Eye (tissue), 1 donor: ENCODE results near the gene RHAG.
"Not testable (repeated sequence)": the region's sequence is repeated elsewhere in the genome, so short reads cannot be mapped to it uniquely, and the experiment has no call there.

Source experiments
- DNase-seq: peaks from one replicate; pipeline ENCODE4 v3.0.0-alpha.2; 2015

Gene RHAG

DNA sequence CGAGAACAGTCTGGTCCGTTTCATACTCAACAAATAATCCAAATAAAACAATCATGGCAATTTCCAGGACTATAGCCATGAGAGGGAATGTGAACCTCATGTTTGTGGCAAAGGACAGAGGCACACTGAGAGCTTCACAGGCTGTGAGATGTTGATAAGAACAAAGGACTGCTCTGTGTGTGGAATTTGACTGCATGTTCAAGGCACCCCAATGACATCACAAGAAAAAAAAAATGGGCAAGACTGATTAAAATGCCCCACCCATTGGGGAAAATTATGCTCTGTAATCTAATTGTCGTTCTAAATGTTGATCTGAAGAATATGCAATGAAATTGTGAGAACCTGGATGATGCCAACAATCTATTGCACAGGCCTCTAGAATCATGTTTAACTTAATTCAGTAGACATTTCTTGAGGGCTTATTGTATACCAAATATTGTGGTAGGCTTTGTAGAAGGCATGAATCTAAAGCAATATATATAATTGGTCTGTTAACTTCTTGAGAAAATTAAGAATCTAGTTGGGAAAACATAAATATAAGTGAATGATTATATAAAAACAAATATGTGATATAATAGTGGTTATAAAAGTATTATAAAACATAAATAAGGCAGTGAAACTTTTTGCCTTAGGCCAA lies at the start of gene RHAG:
Gene RHAG, minus strand, starts transcription at position 127 of the 637 bp plus-strand sequence. Its CDS starts 27 bp downstream, at position 100.
- no peak for DNase-seq

DNA sequence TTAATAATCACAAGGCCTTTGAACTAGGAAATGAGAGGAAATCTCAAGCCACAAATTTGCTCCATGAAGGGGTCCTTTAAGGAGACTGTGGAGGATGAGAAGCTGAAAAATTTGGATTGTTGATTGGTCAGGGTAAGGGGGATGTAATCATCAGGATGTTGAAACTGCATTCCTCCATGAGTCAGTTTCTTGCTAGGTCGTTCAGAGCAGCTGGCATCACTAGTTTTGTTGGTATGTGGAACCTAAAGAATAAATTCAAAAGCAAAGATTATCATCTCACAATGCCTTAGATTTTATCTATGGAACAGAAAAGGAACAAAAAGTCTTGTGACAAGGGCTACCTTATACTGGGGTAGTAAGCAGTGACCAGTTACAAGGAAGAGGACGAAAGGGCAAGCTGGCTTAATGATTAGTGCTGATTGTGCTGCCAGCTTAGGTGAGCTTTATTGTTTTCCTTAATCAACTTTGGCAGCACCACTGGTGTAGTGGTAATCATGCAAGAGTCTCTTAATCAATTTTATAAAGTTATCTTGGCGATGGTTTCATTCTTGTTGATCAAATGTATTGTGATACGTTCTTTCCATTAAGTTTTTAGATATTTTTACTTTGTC lies 40.1 kb upstream of the RHAG start:
- no peak for DNase-seq

DNA sequence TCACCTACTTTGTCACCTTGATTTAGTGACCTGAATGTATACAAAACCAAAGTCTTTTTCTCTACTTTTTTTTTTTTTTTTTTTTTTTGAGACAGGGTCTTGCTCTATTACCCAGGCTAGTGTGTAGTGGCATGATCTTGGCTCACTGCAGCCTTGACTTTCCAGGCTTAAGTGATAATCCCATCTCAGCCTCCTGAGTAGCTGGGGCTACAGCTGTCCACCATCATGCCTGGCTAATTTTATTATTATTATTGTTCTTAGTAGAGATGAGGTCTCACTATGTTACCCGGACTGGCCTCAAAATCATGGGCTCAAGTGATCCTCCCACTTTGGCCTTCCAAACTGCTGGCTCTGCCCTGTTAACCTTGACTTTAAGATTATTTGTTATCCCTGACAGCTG lies 39.2 kb upstream of the RHAG start:
- DNase-seq: no peak

DNA sequence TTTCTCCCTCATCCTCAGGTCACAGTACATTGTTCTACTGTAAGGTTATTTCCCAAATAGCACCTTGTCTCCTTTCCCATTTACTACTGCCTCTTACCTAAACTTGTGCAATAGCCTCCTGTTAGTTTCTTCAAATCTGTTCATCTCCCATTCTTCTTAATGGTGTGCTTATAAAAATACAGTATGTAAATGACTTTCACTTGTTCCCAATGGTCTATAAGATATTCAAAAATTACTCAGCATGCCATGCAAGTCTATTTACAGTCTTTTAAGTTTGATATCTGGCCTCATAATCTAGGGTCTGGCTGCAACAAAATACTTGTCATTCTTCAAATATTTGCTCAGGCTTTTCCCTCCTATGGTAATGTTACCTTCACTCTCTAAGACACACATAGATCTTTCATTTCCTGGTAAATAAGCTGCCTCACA lies 31.5 kb upstream of the RHAG start:
- no peak for DNase-seq

DNA sequence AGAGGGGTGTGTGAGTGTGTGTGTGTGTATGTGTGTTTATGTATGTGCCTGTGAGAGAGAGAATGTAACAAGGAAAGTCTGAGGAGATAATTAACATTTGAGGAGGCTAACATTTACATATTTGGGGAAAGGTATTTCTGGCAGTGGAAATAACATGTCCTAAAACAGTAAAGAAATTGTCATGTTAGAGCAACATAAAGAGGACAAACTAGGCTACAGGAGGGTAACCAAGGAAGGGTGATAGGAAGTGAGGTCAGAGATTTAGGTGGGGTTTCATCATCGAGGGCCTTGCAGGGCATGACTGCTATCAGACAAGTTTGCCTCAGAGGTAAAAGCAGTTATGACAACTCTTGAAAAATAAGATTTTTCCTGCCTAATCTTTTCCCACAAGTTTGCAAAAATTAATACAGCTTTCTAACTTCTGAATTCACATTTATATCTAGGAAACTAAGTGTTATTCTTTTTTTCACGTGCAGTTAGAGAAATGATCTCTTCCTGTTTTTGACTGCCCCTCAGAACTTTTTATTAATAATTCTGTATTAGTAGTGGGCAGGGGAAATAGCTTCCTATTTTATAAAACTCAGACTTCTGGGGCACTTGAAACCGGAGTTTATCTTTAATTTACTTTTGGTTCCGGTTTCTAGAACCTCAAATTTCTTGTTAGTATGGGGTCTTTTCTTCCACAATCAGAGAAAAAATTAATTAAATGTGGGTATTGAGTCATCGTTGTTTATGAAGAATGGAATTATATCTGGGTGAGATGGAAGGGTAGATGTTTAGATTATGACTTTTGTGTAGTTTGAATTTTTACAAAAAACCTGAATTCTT lies 30.5 kb upstream of the RHAG start:
- no peak for DNase-seq

DNA sequence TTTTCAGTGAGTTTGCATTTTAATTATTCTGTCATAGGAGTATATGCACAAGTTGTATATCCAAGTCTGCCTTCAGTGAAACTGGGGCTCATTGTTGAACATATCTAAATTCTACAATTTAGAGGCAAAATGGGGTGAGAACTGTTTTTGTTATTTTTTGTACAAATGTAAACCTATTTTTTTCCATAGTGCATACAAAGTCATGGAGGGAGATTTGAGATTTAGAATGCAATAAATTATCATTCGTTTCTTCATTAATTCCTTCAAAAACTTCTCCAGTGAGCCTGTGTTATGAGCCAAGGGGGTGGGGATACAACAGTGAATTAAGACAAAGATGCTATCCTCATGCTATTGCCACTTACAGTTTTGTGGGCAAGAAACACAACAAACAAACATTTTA lies 29.8 kb upstream of the RHAG start:
- DNase-seq: no peak

DNA sequence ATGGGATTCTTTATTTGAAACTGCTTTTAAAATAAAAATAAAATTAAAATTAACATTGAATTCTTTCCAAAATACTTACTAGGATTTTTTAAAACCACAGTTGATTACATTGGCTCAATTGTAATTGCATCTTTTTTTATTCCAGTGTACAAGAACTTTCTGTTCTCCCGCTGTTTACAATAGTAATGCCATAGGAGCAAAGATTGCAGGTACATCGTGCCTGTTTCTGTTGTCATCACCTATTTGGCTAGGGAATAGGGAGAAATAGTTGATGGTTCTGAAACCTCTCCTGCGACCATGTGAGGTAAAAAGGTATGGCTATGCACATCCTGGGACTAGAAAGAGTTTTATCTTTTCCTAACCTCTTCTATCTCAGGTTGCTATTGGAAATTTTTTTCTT lies 28.2 kb upstream of the RHAG start:
- DNase-seq: no peak

DNA sequence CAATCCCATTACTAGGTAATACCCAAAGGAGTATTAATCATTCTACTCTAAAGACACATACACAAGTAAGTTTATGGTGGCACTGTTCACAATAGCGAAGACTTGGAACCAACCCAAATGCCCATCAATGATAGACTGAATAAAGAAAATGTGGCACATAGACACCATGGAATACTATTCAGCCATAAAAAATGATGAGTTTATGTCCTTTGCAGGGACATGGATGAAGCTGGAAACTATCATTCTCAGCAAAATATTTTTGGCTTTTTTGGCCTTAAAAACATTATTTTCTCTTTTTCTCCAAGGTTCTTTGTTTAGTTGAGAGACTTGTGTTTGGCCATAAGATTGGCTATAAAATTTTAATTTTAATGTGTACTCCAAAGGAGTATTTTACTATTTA lies 27.4 kb upstream of the RHAG start:
- not testable (repeated sequence) for DNase-seq

DNA sequence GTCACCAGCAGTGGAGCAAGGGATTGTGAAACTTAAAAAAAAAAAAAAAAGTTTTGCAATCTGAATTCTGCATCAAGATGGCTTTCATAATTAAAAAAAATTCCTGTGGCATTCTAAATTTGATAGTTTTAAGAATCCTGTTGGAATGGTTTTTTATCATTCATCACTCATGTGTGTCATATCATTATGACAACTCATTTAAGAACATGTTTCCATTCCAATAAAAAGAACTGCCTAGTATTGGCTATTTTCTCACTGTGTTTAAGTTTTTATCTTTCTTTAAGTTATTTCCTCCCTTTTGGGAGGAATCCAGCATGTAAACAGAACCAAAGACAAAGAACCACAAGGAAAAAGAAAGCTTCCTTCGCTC lies 26.2 kb upstream of the RHAG start:
- DNase-seq: no peak

DNA sequence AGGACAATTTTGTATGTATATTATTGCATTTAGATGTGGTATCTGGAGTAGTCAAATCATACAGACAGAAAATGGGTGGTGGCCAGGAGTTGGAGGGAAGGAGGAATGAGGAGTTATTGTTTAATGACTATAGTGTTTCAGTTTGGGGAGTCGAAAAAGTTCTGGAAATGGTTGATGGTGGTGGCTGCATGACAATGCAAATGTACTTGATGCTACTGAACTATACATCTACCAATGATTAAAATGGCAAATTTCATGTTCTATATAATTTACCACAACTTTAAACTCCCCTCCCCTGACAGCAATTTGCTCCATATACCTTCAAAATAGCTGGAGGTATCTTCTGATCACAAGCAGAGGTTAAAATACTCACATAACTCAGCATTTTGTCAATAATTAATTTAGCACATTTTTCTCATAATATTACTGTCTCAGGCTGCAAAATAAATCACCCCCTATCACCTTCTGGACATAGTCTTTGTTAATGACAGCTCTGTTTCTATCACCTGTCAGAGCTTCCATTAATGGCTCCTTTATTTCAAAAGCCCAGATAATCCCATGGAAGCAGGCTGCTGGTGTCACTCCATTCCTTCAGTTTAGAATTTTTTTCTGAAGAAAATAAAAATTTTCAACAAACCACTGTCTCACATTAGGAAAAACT lies 25.7 kb upstream of the RHAG start:
- DNase-seq: no peak

DNA sequence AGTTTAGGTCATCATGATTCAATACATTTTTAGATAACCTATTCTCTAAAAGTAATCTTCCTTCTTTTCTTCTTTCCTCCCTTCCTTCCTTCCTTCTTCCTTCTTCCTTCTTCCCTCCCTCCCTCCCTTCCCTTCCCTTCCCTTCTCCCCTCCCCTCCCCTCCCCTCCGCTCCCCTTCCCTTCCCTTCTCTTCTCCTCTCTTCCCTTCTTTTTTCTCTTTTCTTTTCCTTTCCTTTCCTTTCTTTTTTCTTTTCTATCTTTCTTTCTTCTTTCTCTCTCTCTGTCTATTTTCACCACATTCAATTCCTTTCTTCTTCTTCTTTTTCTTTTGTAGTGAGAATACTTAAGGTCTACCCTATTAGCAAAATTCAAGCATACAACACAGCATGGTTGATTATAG lies 17.3 kb upstream of the RHAG start:
- no peak for DNase-seq

DNA sequence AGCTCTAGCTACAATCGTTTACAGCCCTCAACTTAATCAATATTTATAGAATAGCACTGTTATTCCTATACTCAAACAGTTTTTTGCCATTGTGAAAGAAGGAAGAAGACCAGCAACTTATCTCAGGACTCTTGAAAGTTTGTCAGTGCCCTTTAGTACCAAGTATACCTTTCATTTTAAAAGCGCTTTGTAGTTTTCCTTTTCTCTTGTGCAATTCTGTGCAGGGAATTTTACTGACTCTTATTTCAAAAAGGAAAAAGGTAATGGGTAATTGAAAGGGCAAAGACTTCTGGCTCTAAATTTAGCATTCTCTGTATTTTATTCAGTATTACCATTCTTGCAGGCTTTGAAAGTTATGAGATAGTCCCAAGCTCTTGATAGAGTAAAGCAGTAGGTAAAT lies 16.8 kb upstream of the RHAG start:
- DNase-seq: no peak

DNA sequence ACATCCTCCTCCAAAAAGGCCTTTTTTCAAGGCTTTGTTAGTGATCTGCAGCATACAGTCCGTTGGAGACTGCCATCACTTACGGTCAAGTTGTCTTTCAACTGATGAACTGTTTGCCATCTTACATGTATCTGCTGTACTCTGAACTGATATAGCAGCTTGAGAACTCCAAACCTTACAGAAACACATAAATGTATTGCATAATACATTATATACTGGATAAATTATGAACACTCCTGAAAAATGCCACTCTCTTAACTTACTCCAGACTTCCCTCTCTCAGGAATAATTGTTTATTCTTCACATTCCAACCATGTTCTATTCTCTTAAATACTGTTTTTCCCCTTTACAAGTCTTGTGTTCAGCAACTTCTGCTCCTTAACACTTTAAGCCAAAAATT lies 14.6 kb upstream of the RHAG start:
- DNase-seq: no peak

DNA sequence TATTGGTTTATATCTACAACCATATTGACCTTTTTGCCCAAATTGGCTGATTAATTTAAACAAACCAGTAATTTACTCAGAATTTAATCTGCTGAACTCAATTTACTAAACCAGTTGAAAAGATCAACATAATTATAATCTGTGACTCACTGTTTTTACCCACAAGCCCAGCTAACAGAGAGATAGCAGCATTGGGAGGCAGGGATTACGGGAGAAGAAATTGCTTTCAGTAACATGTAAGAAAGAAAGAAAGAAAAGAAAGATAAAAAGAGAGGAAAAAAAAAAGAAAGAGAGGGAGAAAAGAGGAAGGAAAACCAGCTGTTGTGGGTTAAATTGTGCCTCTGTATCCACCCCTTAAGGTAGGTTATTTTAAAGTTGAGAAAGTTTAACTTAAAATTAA lies 13.3 kb upstream of the RHAG start:
- DNase-seq: no peak

DNA sequence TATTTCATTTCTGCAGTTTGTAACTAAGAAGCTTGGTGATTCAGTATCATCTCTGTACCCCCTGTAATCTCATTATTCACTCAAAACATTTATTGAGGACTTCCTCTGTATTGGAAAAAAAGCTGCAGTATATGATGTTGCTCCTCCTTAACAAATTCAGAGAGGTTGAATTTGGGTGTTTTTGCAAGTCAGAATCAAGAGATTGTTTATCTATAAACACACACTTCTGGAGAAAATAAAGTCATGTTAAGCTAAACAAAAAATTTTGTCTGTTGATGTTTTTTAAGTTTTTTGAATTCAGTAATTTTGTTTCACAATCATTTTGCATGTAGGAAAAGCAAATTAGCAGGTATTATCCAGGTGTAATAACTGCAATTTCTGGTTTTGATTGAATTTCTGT lies 11.4 kb upstream of the RHAG start:
- DNase-seq: no peak

DNA sequence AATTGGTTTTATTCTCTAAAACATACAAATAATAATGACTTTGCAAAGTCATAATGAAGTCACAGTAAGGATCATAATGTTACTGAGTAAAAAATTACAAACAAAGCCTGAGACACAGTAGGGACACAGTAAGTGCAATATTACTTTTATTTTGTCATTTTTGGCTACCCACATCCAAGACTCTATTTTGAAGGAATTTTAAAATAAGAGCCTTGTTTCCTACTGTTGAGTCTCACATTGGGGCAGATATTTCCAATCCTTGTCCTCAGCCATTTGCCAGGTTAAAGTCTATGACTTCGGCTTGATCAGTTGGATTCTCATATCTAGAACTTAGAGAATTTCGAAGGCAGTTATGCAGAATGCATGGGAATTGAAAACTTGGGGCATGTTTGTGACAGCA lies 10.8 kb upstream of the RHAG start:
- DNase-seq: no peak

DNA sequence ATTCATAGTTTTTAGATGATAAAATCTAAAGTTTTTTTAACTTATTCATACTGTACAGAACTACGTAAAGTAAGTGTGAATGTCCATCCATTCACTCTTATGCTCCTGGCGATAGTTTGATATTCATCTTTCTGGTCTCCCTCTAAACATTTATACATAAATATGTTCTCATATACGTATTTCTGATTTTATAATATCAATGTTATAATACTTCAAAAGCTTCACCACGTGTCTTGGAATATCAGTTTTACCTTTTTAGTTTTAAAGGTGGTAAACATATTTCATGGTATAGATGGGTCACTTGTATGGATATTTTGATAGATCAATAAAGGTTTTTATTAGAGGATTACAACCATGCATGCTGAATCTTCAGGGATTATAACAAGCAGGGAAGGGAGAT lies 10.3 kb upstream of the RHAG start:
- DNase-seq: no peak

DNA sequence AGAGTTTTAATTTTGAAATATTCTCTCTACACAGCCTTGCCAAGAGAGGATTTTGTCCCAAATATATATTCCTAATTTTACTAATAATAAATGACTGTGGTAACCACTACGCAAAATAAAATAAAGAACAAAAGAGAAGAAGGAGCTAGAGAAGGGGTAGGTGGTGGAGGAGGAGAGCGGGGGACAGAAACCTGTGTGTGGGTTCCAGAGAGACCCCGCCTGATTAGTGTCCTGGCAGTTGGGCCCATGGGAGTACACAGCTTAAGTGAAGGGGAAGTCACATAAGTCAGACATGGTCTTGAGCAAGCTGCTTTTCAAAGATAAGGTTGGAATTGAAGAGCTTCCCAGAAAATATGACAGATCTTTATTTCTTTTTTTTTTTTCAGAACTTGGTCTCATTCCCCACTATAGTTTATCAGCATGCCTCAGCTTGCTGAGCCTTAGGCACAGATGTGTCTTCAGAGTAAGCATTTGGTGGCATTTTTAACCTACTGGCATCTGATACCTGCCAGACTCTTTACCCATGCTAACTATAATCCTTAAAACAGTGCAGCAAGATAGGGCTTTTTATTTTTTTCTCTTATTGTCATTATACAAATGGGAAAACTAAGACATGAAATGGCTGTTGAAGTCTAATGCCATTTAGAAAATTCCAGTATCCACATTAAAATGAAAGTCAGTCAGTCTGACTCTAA lies 9.6 kb upstream of the RHAG start:
- DNase-seq: no peak

DNA sequence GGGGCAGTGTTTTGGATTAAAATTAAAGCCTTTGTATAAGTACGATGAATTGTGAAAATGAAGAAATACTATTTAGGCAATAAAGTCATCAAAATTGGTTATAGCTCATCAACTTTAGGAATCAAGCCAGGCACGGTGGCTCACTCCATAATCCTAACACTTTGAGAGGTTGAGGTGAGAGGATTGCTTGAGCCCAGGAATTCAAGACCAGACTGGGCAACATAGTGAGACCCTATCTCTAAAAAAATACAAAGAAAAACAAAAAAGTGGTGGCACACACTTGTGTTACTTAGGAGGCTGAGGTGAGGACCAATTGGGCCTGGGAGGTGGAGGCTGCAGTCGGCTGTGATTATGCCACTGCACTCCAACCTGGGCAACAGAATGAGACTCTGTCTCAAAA lies 8.5 kb upstream of the RHAG start:
- no peak for DNase-seq

DNA sequence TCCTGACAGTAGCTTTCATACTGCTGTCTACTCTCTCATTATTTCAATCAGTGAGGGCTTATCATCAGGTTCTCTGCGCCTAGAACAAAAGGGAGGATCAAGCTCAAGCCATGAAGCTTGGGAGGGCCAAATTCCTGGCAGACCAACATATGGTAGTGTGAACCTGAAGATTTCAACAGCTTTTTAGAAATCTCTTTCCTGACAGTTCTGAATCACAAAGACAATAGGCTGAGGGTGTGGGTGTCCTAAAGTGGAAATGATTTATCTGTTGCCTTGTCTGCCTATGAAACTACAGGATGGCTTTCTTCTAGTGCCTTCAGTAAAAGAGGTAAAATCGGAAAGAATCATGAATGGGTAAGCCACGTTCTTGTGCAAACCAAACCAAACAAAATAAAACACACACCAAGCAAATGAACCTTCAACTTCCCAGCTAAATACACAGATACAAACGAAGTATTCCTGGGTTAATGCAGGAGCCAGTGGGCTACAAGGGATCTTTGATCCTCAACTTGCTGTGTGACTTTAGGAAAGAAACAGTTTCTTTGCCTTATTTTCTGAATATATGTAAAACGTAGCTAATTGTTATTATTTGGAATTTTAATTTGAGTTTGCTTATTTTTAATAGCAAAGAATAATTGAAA lies 2.7 kb upstream of the RHAG start:
- DNase-seq: no peak

DNA sequence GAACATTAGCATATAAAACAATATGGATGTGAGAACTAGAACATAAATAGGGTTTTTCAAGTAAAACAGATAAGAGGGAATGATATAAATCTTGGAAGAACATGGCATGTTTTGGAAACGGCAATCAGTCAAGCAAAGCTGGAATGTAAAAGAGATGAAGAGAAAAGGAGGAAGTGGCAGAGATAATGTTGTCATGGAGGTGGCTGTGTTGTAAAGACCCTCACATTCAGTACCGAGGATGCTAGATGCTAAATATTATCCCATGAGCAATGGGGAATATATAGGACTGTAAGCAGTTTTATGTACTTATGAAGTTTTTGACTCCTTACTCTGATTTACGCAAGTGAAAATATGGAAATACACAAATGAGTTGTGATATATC lies 702 bp upstream of the RHAG start:
- no peak for DNase-seq

DNA sequence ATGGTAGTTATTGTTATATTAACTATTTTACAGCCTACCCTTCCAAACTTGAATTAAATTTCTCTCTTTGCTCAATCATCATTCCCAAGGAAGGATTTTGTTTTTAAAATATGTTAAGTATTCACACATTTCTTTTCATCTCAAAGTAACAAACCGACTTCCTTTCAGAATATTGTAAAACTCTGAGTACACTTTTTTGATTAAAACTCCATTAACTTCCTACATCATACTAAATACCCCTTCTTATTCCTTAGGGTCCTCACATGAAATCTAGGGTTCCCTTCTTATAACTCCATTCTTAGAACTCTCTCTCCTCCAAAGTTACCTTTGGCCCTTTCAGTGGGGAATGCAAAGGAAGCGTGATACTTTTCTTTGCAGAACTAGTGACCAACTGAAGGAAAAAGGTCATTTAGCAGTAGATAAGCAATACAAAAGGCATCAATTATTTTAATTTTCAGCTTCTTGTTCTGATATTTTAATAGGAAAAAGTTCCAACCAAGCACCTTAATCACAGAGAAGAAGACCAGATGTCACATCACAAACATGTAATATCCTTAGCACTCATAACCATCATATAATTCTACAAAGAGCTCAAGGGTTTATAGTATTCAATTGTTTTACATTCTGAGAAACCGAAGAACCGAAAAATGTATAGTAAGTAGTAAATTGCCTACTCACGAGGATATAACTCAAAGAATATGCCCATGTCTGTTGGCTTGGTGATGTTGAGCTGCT lies 494 bp downstream of the RHAG start:
- no peak for DNase-seq
